Sigmoid colon (tissue), 7 donors: ENCODE results near the gene TRH. TPM values are rescaled to one million over a fixed set of nuclear protein-coding genes. Genes with fewer than 3 reads are reported as not detected.

Experiments
- DNase-seq: peaks from one replicate; pipeline ENCODE4 v3.0.0-alpha.2; 2019
- H3K27ac ChIP-seq, 4 donors: fragments of 200-600 bp; sonication (generic); one replicate each; pipeline ENCODE4 v1.5.1; 2016 to 2019; ENCODE audit warnings: mild to moderate bottlenecking in 1 of 4
- H3K27me3 ChIP-seq, 3 donors: fragments of 200-600 bp; sonication (generic); one replicate each; pipeline ENCODE4 v1.5.1; 2019; ENCODE audit warnings: mild to moderate bottlenecking in 1 of 3
- H3K36me3 ChIP-seq, 4 donors: fragments of 200-600 bp; sonication (generic); one replicate each; pipeline ENCODE4 v1.5.1; 2016 to 2019
- H3K4me1 ChIP-seq, 4 donors: fragments of 200-600 bp; sonication (generic); one replicate each; pipeline ENCODE4 v1.5.1; 2017 to 2019
- H3K4me3 ChIP-seq, 4 donors: fragments of 200-600 bp; sonication (generic); one replicate each; pipeline ENCODE4 v1.5.1; 2017 to 2019; ENCODE audit warnings: mild to moderate bottlenecking in 2 of 4, moderate library complexity in 1 of 4
- H3K9me3 ChIP-seq, 4 donors: fragments of 200-600 bp in 3 of 4; sonication (generic) in 3 of 4; one replicate each; pipeline versions ENCODE4 v1.5.1 to v1.6.1; 2013 to 2019
- CTCF ChIP-seq, 4 experiments: fragments of 450-650 bp in 3 of 4; fragments of 200-600 bp in 1 of 4; IDR thresholded peaks; one replicate each; pipeline ENCODE4 v1.5.1; 2016 to 2019; ENCODE audit warnings: antibody characterized with exemption in 4 of 4, mild to moderate bottlenecking in 3 of 4, moderate library complexity in 2 of 4
- EP300 ChIP-seq, 4 donors: sonication (generic); formaldehyde crosslinking; IDR thresholded peaks; one replicate each; pipeline ENCODE4 v1.6.1; 2017; ENCODE audit warnings: antibody characterized with exemption in 4 of 4
- POLR2A ChIP-seq, 2 donors: fragments of 450-650 bp; IDR thresholded peaks; one replicate each; pipeline ENCODE4 v1.6.1; 2016; ENCODE audit warnings: antibody characterized with exemption in 2 of 2, mild to moderate bottlenecking in 2 of 2, moderate library complexity in 2 of 2
- POLR2AphosphoS5 ChIP-seq, 4 donors: sonication (generic); formaldehyde crosslinking; IDR thresholded peaks; one replicate each; pipeline ENCODE4 v1.6.1; 2017; ENCODE audit warnings: antibody characterized with exemption in 4 of 4
- WGBS, 2 donors: extraction: QIAGEN DNeasy Blood & Tissue Kit; methylation state at CpG; one replicate each; pipeline ENCODE4 v1.1.7; 2013; 5-methylcytosine and 5-hydroxymethylcytosine counted together
- intact Hi-C: fragments of 100-400 bp; cut with DNase I; formaldehyde crosslinking; loops from one replicate; pipeline ENCODE4 v1.15.1; 2023
- polyA plus RNA-seq, 3 donors: library from polyadenylated mRNA; stranded (reverse); fragments of 200-250 nt; gene quantifications; one replicate each; pipeline ENCODE4 v1.2.3, GENCODE V29; 2013
- total RNA-seq, 4 donors: library from RNA; depleted of rRNA; stranded (reverse); fragments of >200 nt; gene quantifications; one replicate each; pipeline ENCODE4 v1.1.0, GENCODE V29; 2016
- donor health status: healthy with polysubstance abuse.
- donor health status: Bipolar disorder and iron deficiency.
- donor health status: healthy.

The TRH gene
- total and polyA plus RNA-seq, 7 donors: 0.03 TPM; not detected in 6

- TF ChIP-seq POLR2A (IDR thresholded peaks at IDR 0.05) (no peak), POLR2AphosphoS5 (IDR thresholded peaks at IDR 0.05) (no peak), CTCF (IDR thresholded peaks at IDR 0.05) (no peak), EP300 (IDR thresholded peaks at IDR 0.05) (no peak)
- intact Hi-C loops: no loop called here
- H3K27me3 ChIP-seq: no peaks in the 10 kb centered on the region
- H3K27ac ChIP-seq: no peak overlapping the region
- DNase-seq: no peak
- 57 to 72% methylated on average over 5 of the region's 5 CpGs for WGBS, 2 donors
- no peak overlapping the region for H3K4me3 ChIP-seq
- no peaks in the 10 kb centered on the region for H3K4me1 ChIP-seq
- no peaks in the 10 kb centered on the region for H3K9me3 ChIP-seq
- no peaks in the 10 kb centered on the region for H3K36me3 ChIP-seq
Measured at GRCh38 chr3:129961141-129961541, 13.4 kb upstream of the TRH start.

GRCh38 chr3:129962600-129962999, 11.9 kb upstream of the TRH start:
- WGBS, 2 donors: 83 to 86% methylated on average over 3 of the region's 3 CpGs
- no peak overlapping the region for H3K27ac ChIP-seq
- no peaks in the 10 kb centered on the region for H3K4me1 ChIP-seq
- no peak for TF ChIP-seq CTCF (IDR thresholded peaks at IDR 0.05)
- intact Hi-C loops: no loop called here
- no peaks in the 10 kb centered on the region for H3K36me3 ChIP-seq
- H3K9me3 ChIP-seq: no peaks in the 10 kb centered on the region
- H3K4me3 ChIP-seq: no peak overlapping the region
- no peaks in the 10 kb centered on the region for H3K27me3 ChIP-seq
- no peak for DNase-seq

- intact Hi-C loops: no loop called here
Measured at GRCh38 chr3:129965937-129966336, 8.6 kb upstream of the TRH start.

GRCh38 chr3:129966876-129967275, 7.6 kb upstream of the TRH start:
- no peak for DNase-seq
- no peaks in the 10 kb centered on the region for H3K4me1 ChIP-seq
- WGBS, 2 donors: 75 to 83% methylated on average over 4 of the region's 4 CpGs
- TF ChIP-seq EP300 (IDR thresholded peaks at IDR 0.05) (no peak), POLR2A (IDR thresholded peaks at IDR 0.05) (no peak), CTCF (IDR thresholded peaks at IDR 0.05) (no peak)
- intact Hi-C loops: no loop called here
- no peak overlapping the region for H3K27ac ChIP-seq
- H3K36me3 ChIP-seq: no peaks in the 10 kb centered on the region
- no peaks in the 10 kb centered on the region for H3K27me3 ChIP-seq
- no peak overlapping the region for H3K4me3 ChIP-seq
- H3K9me3 ChIP-seq: no peaks in the 10 kb centered on the region

More at GRCh38 chr3:129965937-129966336, 8.6 kb upstream of the TRH start:
- 87 to 89% methylated on average over 2 of the region's 2 CpGs for WGBS, 2 donors
- no peaks in the 10 kb centered on the region for H3K27me3 ChIP-seq
- TF ChIP-seq POLR2A (IDR thresholded peaks at IDR 0.05): no peak
- no peak for TF ChIP-seq POLR2AphosphoS5 (IDR thresholded peaks at IDR 0.05)
- no peak for TF ChIP-seq CTCF (IDR thresholded peaks at IDR 0.05)
- no peak for DNase-seq
- no peak overlapping the region for H3K4me3 ChIP-seq
- no peak overlapping the region for H3K27ac ChIP-seq
- no peaks in the 10 kb centered on the region for H3K9me3 ChIP-seq
- H3K36me3 ChIP-seq: no peaks in the 10 kb centered on the region
- no peaks in the 10 kb centered on the region for H3K4me1 ChIP-seq

GRCh38 chr3:129967761-129968160, 6.8 kb upstream of the TRH start:
- H3K4me1 ChIP-seq: no peaks in the 10 kb centered on the region
- H3K36me3 ChIP-seq: no peaks in the 10 kb centered on the region
- H3K27me3 ChIP-seq: peaks cover 0 to 3% (median 0%) of the 10 kb centered on the region in 3 donors
- DNase-seq: no peak
- intact Hi-C loops: no loop called here
- no peaks in the 10 kb centered on the region for H3K9me3 ChIP-seq
- 78 to 81% methylated on average over 5 of the region's 5 CpGs for WGBS, 2 donors
- no peak overlapping the region for H3K4me3 ChIP-seq
- TF ChIP-seq CTCF (IDR thresholded peaks at IDR 0.05) (no peak), POLR2A (IDR thresholded peaks at IDR 0.05) (no peak), POLR2AphosphoS5 (IDR thresholded peaks at IDR 0.05) (no peak), EP300 (IDR thresholded peaks at IDR 0.05) (no peak)
- H3K27ac ChIP-seq: no peak overlapping the region
